ENCODE data around the gene GNLY.

The GNLY gene

GRCh38 chr2:85744741-85745601 is 50.8 kb downstream of the GNLY start:
- H3K9ac ChIP-seq (ENCODE audit: low read length) = no peak overlapping the region
- no peak overlapping the region for H3K4me3 ChIP-seq (ENCODE audit: low read length)
- H3K36me3 ChIP-seq (ENCODE audit: control insufficient read depth, low read depth, low read length) = no peaks in the 10 kb centered on the region
- peaks cover 5% of the 10 kb centered on the region for H3K4me1 ChIP-seq (ENCODE audit: control insufficient read depth, low read depth, low read length)
- no peak overlapping the region for H3K27ac ChIP-seq (ENCODE audit: low read length)
- no peaks in the 10 kb centered on the region for H3K9me3 ChIP-seq (ENCODE audit: control insufficient read depth, low read depth, low read length)
- H3K27me3 ChIP-seq (ENCODE audit: control insufficient read depth, insufficient read depth, low read length) = peaks cover 6% of the 10 kb centered on the region

GRCh38 chr2:85745619-85746018 is 51.5 kb downstream of the GNLY start:
- Histone ChIP-seq H3K9me3 (ENCODE audit: control insufficient read depth, low read depth, low read length) (no peaks in the 10 kb centered on the region), H3K4me3 (ENCODE audit: low read length) (no peak overlapping the region), H3K27ac (ENCODE audit: low read length) (no peak overlapping the region), H3K9ac (ENCODE audit: low read length) (no peak overlapping the region), H3K4me1 (ENCODE audit: control insufficient read depth, low read depth, low read length) (peaks cover 5% of the 10 kb centered on the region), H3K27me3 (ENCODE audit: control insufficient read depth, insufficient read depth, low read length) (peaks cover 12% of the 10 kb centered on the region), H3K36me3 (ENCODE audit: control insufficient read depth, low read depth, low read length) (no peaks in the 10 kb centered on the region)

GRCh38 chr2:85746321-85747004 is 52.3 kb downstream of the GNLY start:
- H3K9me3 ChIP-seq (ENCODE audit: control insufficient read depth, low read depth, low read length) = no peaks in the 10 kb centered on the region
- peaks cover 5% of the 10 kb centered on the region for H3K4me1 ChIP-seq (ENCODE audit: control insufficient read depth, low read depth, low read length)
- H3K4me3 ChIP-seq (ENCODE audit: low read length) = no peak overlapping the region
- H3K36me3 ChIP-seq (ENCODE audit: control insufficient read depth, low read depth, low read length) = no peaks in the 10 kb centered on the region
- peaks cover 20% of the 10 kb centered on the region for H3K27me3 ChIP-seq (ENCODE audit: control insufficient read depth, insufficient read depth, low read length)
- no peak overlapping the region for H3K9ac ChIP-seq (ENCODE audit: low read length)
- no peak overlapping the region for H3K27ac ChIP-seq (ENCODE audit: low read length)

- H3K27ac ChIP-seq (ENCODE audit: low read length) = no peak overlapping the region
- H3K4me1 ChIP-seq (ENCODE audit: control insufficient read depth, low read depth, low read length) = no peaks in the 10 kb centered on the region
- H3K27me3 ChIP-seq (ENCODE audit: control insufficient read depth, insufficient read depth, low read length) = peaks cover 30% of the 10 kb centered on the region
Measured at GRCh38 chr2:85747441-85747840, 53.3 kb downstream of the GNLY start.

DNA sequence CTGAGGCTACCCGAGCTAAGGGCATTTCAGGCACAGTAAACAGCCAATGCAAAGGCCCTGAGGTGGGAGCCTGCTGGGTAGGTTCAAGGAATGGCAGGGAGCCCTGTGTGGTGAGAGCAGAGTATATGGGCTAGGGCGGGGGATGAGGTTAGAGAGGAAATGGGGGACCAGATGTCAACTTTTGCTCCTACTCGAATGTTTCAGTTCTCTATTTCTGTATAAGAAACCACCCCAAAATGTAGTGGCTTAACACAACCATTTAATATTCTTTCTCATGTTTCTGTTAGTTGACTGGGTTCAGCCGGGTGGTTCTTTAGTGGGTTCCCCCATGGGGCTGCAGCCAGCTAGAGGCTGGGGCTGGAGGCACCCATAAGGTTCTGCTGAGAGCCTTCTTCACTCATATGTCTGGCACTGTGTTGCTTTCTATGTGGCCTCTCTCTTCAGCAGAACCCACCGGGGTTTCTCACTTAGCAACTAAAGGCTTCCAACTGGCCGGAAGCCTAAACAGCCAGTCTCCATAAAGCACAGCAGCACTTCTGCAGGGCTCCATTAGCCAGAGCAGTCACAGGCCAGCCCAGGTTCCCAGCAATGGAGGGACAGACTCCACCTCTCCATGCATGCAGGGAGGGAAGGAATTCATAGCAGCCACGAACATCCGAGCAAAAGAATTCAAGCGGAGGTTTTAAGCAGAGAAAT is 54.0 kb downstream of the GNLY start:
- Histone ChIP-seq H3K27me3 (ENCODE audit: control insufficient read depth, insufficient read depth, low read length) (peaks cover 37% of the 10 kb centered on the region), H3K36me3 (ENCODE audit: control insufficient read depth, low read depth, low read length) (no peaks in the 10 kb centered on the region), H3K9ac (ENCODE audit: low read length) (no peak overlapping the region), H3K27ac (ENCODE audit: low read length) (no peak overlapping the region), H3K9me3 (ENCODE audit: control insufficient read depth, low read depth, low read length) (peaks cover 3% of the 10 kb centered on the region), H3K4me1 (ENCODE audit: control insufficient read depth, low read depth, low read length) (peaks cover 6% of the 10 kb centered on the region), H3K4me3 (ENCODE audit: low read length) (no peak overlapping the region)

More at GRCh38 chr2:85747441-85747840, 53.3 kb downstream of the GNLY start:
- no peaks in the 10 kb centered on the region for H3K36me3 ChIP-seq (ENCODE audit: control insufficient read depth, low read depth, low read length)
- no peak overlapping the region for H3K4me3 ChIP-seq (ENCODE audit: low read length)
- H3K9me3 ChIP-seq (ENCODE audit: control insufficient read depth, low read depth, low read length) = no peaks in the 10 kb centered on the region
- H3K9ac ChIP-seq (ENCODE audit: low read length) = no peak overlapping the region
